Ovary (tissue), 9 donors: ENCODE results near the gene USP28. TPM values are rescaled to one million over a fixed set of nuclear protein-coding genes. Genes with fewer than 3 reads are reported as not detected.

Experiments
- DNase-seq, 5 donors: peaks; one replicate each; pipeline ENCODE4 v3.0.0-alpha.2; 2019 to 2020
- H3K27ac ChIP-seq, 2 donors: fragments of 200-600 bp; one replicate each; pipeline versions ENCODE4 v1.5.1 to v1.8.0; 2019 to 2022
- H3K27me3 ChIP-seq: fragments of 200-600 bp; one replicate; pipeline ENCODE4 v1.8.0; 2022
- H3K36me3 ChIP-seq: fragments of 200-600 bp; sonication (generic); one replicate; pipeline ENCODE4 v1.5.1; 2019
- H3K4me1 ChIP-seq: one replicate; pipeline ENCODE4 v1.8.1; 2013; ENCODE audit warnings: mild to moderate bottlenecking, moderate library complexity; ENCODE audit not compliant: insufficient read depth
- H3K4me3 ChIP-seq: fragments of 200-600 bp; sonication (generic); one replicate; pipeline ENCODE4 v1.5.1; 2017
- H3K9me3 ChIP-seq, 2 donors: fragments of 200-600 bp in 1 of 2; sonication (generic) in 1 of 2; one replicate each; pipeline versions ENCODE4 v1.5.1 to v1.8.1; 2013 to 2019; ENCODE audit warnings: mild to moderate bottlenecking in 1 of 2, moderate library complexity in 1 of 2
- CTCF ChIP-seq, 3 donors: fragments of 450-650 bp in 2 of 3; fragments of 200-600 bp in 1 of 3; IDR thresholded peaks; one replicate each; pipeline versions ENCODE4 v1.5.1 to v1.8.0; 2016 to 2022; ENCODE audit warnings: antibody characterized with exemption in 3 of 3, mild to moderate bottlenecking in 1 of 3
- EP300 ChIP-seq: sonication (generic); formaldehyde crosslinking; IDR thresholded peaks from one replicate; pipeline ENCODE4 v1.6.1; 2017; ENCODE audit warnings: antibody characterized with exemption
- POLR2A ChIP-seq: fragments of 450-650 bp; IDR thresholded peaks from one replicate; pipeline ENCODE4 v1.6.1; 2017; ENCODE audit warnings: antibody characterized with exemption, mild to moderate bottlenecking, moderate library complexity
- WGBS, 3 donors: extraction: QIAGEN DNeasy Blood & Tissue Kit in 1 of 3; methylation state at CpG; one replicate each; pipeline versions ENCODE4 v1.1.5 to v1.1.7; 2013 to 2017; 5-methylcytosine and 5-hydroxymethylcytosine counted together
- intact Hi-C, 4 donors: fragments of 100-400 bp; cut with DNase I; formaldehyde crosslinking; loops; one replicate each; pipeline versions ENCODE4 v1.11.0 to v1.15.1; 2022 to 2023
- polyA plus RNA-seq, 2 donors: library from polyadenylated mRNA; stranded (reverse); fragments of 200-250 nt in 1 of 2; fragments of 350-450 nt in 1 of 2; fragmentation: Illumina TruSeq in 1 of 2; extraction: RNeasy Lipid Tissue Mini Kit (QIAGEN cat#74804) in 1 of 2; gene quantifications; one replicate each; pipeline ENCODE4 v1.2.3, GENCODE V29; 2013 to 2014
- total RNA-seq, 7 donors: library from RNA; depleted of rRNA in 2 of 7; stranded (reverse); fragments of >200 nt in 2 of 7; fragmentation: NEBNext Ultra II Directional in 3 of 7; extraction: Animal tissue kit (Norgen Biotek cat#: 25700) in 3 of 7; gene quantifications; one replicate each; pipeline versions ENCODE4 v1.1.0 to v1.2.4, GENCODE V29; 2016 to 2023
- donor health status: DM: no; HTN: no; CAD: no; lungs with moderate emphysema.
- donor health status: DM: no; HTN: no; CAD: no.
- donor health status: Bipolar disorder and iron deficiency.
- donor health status: DM: yes; HTN: yes; CAD: no.
- donor health status: DM: no; HTN: no; CAD: no.
- donor health status: DM: yes; HTN: yes; CAD: no.

The USP28 gene
- total and polyA plus RNA-seq, 9 donors: 11.0 to 29.5 (median 23.4) TPM

GRCh38 chr11:113833151-113833550, 42.2 kb downstream of the USP28 start:
- no peaks in the 10 kb centered on the region for H3K36me3 ChIP-seq
- intact Hi-C loops: no loop called here
- H3K4me1 ChIP-seq: no peaks in the 10 kb centered on the region
- TF ChIP-seq POLR2A (no peak), EP300 (no peak), CTCF (IDR thresholded peaks at IDR 0.05) (no peak)
- H3K4me3 ChIP-seq: no peak overlapping the region
- H3K27me3 ChIP-seq: no peaks in the 10 kb centered on the region
- DNase-seq: no peak
- H3K9me3 ChIP-seq: no peaks in the 10 kb centered on the region
- H3K27ac ChIP-seq: no peak overlapping the region
- WGBS, 3 donors: 88 to 89% (median 88%) methylated on average over 8 of the region's 8 CpGs

GRCh38 chr11:113831314-113831713, 44.1 kb downstream of the USP28 start:
- 87 to 97% (median 92%) methylated on average over 4 of the region's 4 CpGs for WGBS, 3 donors
- TF ChIP-seq CTCF (IDR thresholded peaks at IDR 0.05): no peak
- TF ChIP-seq POLR2A: no peak
- no peak for TF ChIP-seq EP300
- Histone ChIP-seq H3K4me3 (no peak overlapping the region), H3K9me3 (no peaks in the 10 kb centered on the region), H3K27me3 (no peaks in the 10 kb centered on the region), H3K36me3 (no peaks in the 10 kb centered on the region), H3K27ac (no peak overlapping the region), H3K4me1 (no peaks in the 10 kb centered on the region)
- no peak for DNase-seq
- intact Hi-C loops: no loop called here

GRCh38 chr11:113829751-113830150, 45.6 kb downstream of the USP28 start:
- Histone ChIP-seq H3K4me1 (no peaks in the 10 kb centered on the region), H3K9me3 (no peaks in the 10 kb centered on the region), H3K27ac (no peak overlapping the region), H3K27me3 (no peaks in the 10 kb centered on the region), H3K4me3 (no peak overlapping the region), H3K36me3 (no peaks in the 10 kb centered on the region)
- WGBS, 3 donors: 71 to 78% (median 72%) methylated on average over 2 of the region's 2 CpGs
- intact Hi-C loops: no loop called here
- DNase-seq: no peak
- TF ChIP-seq CTCF (IDR thresholded peaks at IDR 0.05) (no peak), POLR2A (no peak), EP300 (no peak)

- intact Hi-C loops: no loop called here
- H3K27ac ChIP-seq: no peak overlapping the region
- no peak overlapping the region for H3K4me3 ChIP-seq
- TF ChIP-seq EP300: no peak
- no peak for TF ChIP-seq CTCF (IDR thresholded peaks at IDR 0.05)
- TF ChIP-seq POLR2A: no peak
- no peaks in the 10 kb centered on the region for H3K27me3 ChIP-seq
- DNase-seq: no peak
- H3K9me3 ChIP-seq: no peaks in the 10 kb centered on the region
- H3K4me1 ChIP-seq: no peaks in the 10 kb centered on the region
- H3K36me3 ChIP-seq: no peaks in the 10 kb centered on the region
- 92 to 100% (median 94%) methylated on average over 1 of the region's 1 CpG for WGBS, 3 donors
These were observed 47.2 kb downstream of the USP28 start for GRCh38 chr11:113828191-113828590.

GRCh38 chr11:113827477-113827876, 47.9 kb downstream of the USP28 start:
- Histone ChIP-seq H3K36me3 (no peaks in the 10 kb centered on the region), H3K9me3 (no peaks in the 10 kb centered on the region), H3K27me3 (no peaks in the 10 kb centered on the region), H3K4me1 (no peaks in the 10 kb centered on the region), H3K27ac (no peak overlapping the region), H3K4me3 (no peak overlapping the region)
- TF ChIP-seq POLR2A: no peak
- no peak for TF ChIP-seq EP300
- no peak for TF ChIP-seq CTCF (IDR thresholded peaks at IDR 0.05)
- no peak for DNase-seq
- intact Hi-C loops: no loop called here
- WGBS, 3 donors: 95 to 99% (median 98%) methylated on average over 3 of the region's 3 CpGs
